Activated naive CD4-positive, alpha-beta T cell treated with anti-CD3 and anti-CD28 coated beads, Interleukin-2, amount 50 U/mL, for 72 hours (primary cell): Measurements from ENCODE around the gene FAM161B. TPM values are rescaled to one million over a fixed set of nuclear protein-coding genes. Genes with fewer than 3 reads are reported as not detected.
"Not testable (repeated sequence)": the region's sequence is repeated elsewhere in the genome, so short reads cannot be mapped to it uniquely, and the experiment has no call there.

ENCODE experiments used
- ATAC-seq, 2 donors: fragments of 150-1000 bp; cut with Tn5 transposase; 2 replicates each; pipeline ENCODE4 v1.10.0; 2021; ENCODE audit warnings: mild to moderate bottlenecking in 2 of 2, moderate library complexity in 2 of 2
- DNase-seq, 2 donors: peaks; one replicate each; pipeline ENCODE4 v3.0.0; 2021 to 2022; ENCODE audit warnings: low spot score in 2 of 2
- H3K27ac Mint-ChIP-seq, 2 donors: one replicate each; pipeline ENCODE4 v1.8.0; 2022; ENCODE audit warnings: mild to moderate bottlenecking in 2 of 2, mixed read lengths in 2 of 2
- H3K36me3 Mint-ChIP-seq, 2 donors: one replicate each; pipeline ENCODE4 v1.8.0; 2022; ENCODE audit warnings: mixed read lengths in 2 of 2
- H3K9me3 Mint-ChIP-seq, 2 donors: one replicate each; pipeline ENCODE4 v1.8.0; 2022; ENCODE audit warnings: mixed read lengths in 2 of 2
- total RNA-seq, 2 donors: library from RNA; stranded (reverse); gene quantifications; one replicate each; pipeline ENCODE4 v1.2.3, GENCODE V29; 2022

Gene FAM161B
- 1 to 10 TPM; 1.5 to 4.3 TPM for total RNA-seq

GRCh38 chr14:73949752-73950734, at the start of gene FAM161B, which contains the start of gene COQ6:
FAM161B (minus strand) TSS chr14:73950094; CDS start chr14:73950026, 68 bp downstream.
COQ6 (plus strand) TSS chr14:73950302; CDS start chr14:73950333, 31 bp downstream.
- H3K9me3 Mint-ChIP-seq = no peaks in the 10 kb centered on the region
- H3K27ac Mint-ChIP-seq = peak within 1 kb of the TSS; percentile 92 to 98
- peak; percentile 91 to 95 for DNase-seq
- H3K36me3 Mint-ChIP-seq = peaks cover 0 to 5% of the 10 kb centered on the region in 2 donors
- ATAC-seq = peak; percentile 95 to 96

- Mint-ChIP-seq H3K9me3 (no peaks in the 10 kb centered on the region), H3K36me3 (no peaks in the 10 kb centered on the region), H3K27ac (no peak overlapping the region)
- ATAC-seq (no peak), DNase-seq (no peak)
These were observed 48.8 kb upstream of the FAM161B start for GRCh38 chr14:73998726-73999125.

- Mint-ChIP-seq H3K27ac (no peak overlapping the region), H3K9me3 (no peaks in the 10 kb centered on the region), H3K36me3 (no peaks in the 10 kb centered on the region)
- DNase-seq (no peak), ATAC-seq (no peak)
These were observed 48.1 kb upstream of the FAM161B start for GRCh38 chr14:73997944-73998447.

GRCh38 chr14:73997108-73997943, 47.4 kb upstream of the FAM161B start:
- ATAC-seq (no peak), DNase-seq (no peak)
- H3K36me3 Mint-ChIP-seq = no peaks in the 10 kb centered on the region
- H3K9me3 Mint-ChIP-seq = no peaks in the 10 kb centered on the region
- no peak overlapping the region for H3K27ac Mint-ChIP-seq

- DNase-seq = no peak
- Mint-ChIP-seq H3K9me3 (no peaks in the 10 kb centered on the region), H3K27ac (no peak overlapping the region), H3K36me3 (no peaks in the 10 kb centered on the region)
- ATAC-seq = no peak
These were observed 46.8 kb upstream of the FAM161B start for GRCh38 chr14:73996731-73997107.

GRCh38 chr14:73995977-73996378, 46.1 kb upstream of the FAM161B start:
- DNase-seq (no peak), ATAC-seq (no peak)
- Mint-ChIP-seq H3K36me3 (no peaks in the 10 kb centered on the region), H3K27ac (no peak overlapping the region), H3K9me3 (no peaks in the 10 kb centered on the region)

GRCh38 chr14:73994926-73995325, 45.0 kb upstream of the FAM161B start:
- ATAC-seq, H3K36me3 Mint-ChIP-seq, DNase-seq, H3K9me3 Mint-ChIP-seq, H3K27ac Mint-ChIP-seq: not testable (repeated sequence)

- no peak for ATAC-seq
- Mint-ChIP-seq H3K27ac (no peak overlapping the region), H3K36me3 (no peaks in the 10 kb centered on the region), H3K9me3 (no peaks in the 10 kb centered on the region)
- DNase-seq = no peak
These were observed 41.2 kb upstream of the FAM161B start for GRCh38 chr14:73991092-73991491.

- not testable (repeated sequence) for DNase-seq
These were observed 38.8 kb upstream of the FAM161B start for GRCh38 chr14:73988656-73989055.

GRCh38 chr14:73988065-73988464, 38.2 kb upstream of the FAM161B start:
- no peaks in the 10 kb centered on the region for H3K9me3 Mint-ChIP-seq
- H3K36me3 Mint-ChIP-seq = peaks cover 0 to 9% of the 10 kb centered on the region in 2 donors
- no peak for DNase-seq

More at GRCh38 chr14:73988656-73989055, 38.8 kb upstream of the FAM161B start:
- not testable (repeated sequence) for H3K27ac Mint-ChIP-seq, H3K36me3 Mint-ChIP-seq, ATAC-seq, H3K9me3 Mint-ChIP-seq

GRCh38 chr14:73977896-73978295, 28.0 kb upstream of the FAM161B start:
- no peak for DNase-seq
- no peak for ATAC-seq
- no peaks in the 10 kb centered on the region for H3K36me3 Mint-ChIP-seq
- H3K27ac Mint-ChIP-seq = peak overlapping the region in 1 of 2 donors; percentile 29
- H3K9me3 Mint-ChIP-seq = no peaks in the 10 kb centered on the region

More at GRCh38 chr14:73988065-73988464, 38.2 kb upstream of the FAM161B start:
- no peak for ATAC-seq
- no peak overlapping the region for H3K27ac Mint-ChIP-seq

- Mint-ChIP-seq H3K36me3 (no peaks in the 10 kb centered on the region), H3K9me3 (no peaks in the 10 kb centered on the region), H3K27ac (no peak overlapping the region)
- ATAC-seq (no peak), DNase-seq (no peak)
These were observed 26.2 kb upstream of the FAM161B start for GRCh38 chr14:73976125-73976524.

GRCh38 chr14:73973497-73973896, 23.6 kb upstream of the FAM161B start:
- Mint-ChIP-seq H3K27ac (no peak overlapping the region), H3K9me3 (no peaks in the 10 kb centered on the region), H3K36me3 (no peaks in the 10 kb centered on the region)
- no peak for ATAC-seq
- no peak for DNase-seq

GRCh38 chr14:73968885-73969284, 19.0 kb upstream of the FAM161B start:
- no peaks in the 10 kb centered on the region for H3K36me3 Mint-ChIP-seq
- H3K9me3 Mint-ChIP-seq = no peaks in the 10 kb centered on the region
- DNase-seq (no peak), ATAC-seq (no peak)
- no peak overlapping the region for H3K27ac Mint-ChIP-seq

GRCh38 chr14:73965216-73965615, 15.3 kb upstream of the FAM161B start:
- ATAC-seq (no peak), DNase-seq (no peak)
- Mint-ChIP-seq H3K9me3 (no peaks in the 10 kb centered on the region), H3K27ac (no peak overlapping the region), H3K36me3 (peaks cover 0 to 11% of the 10 kb centered on the region in 2 donors)

- H3K36me3 Mint-ChIP-seq = peaks cover 0 to 12% of the 10 kb centered on the region in 2 donors
- no peak for DNase-seq
- H3K9me3 Mint-ChIP-seq = no peaks in the 10 kb centered on the region
- H3K27ac Mint-ChIP-seq = no peak overlapping the region
- ATAC-seq = no peak
These were observed 11.3 kb upstream of the FAM161B start for GRCh38 chr14:73961192-73961591.

- ATAC-seq (no peak), DNase-seq (no peak)
- Mint-ChIP-seq H3K27ac (peak overlapping the region; percentile 15 to 43), H3K36me3 (peaks cover 0 to 12% of the 10 kb centered on the region in 2 donors), H3K9me3 (no peaks in the 10 kb centered on the region)
These were observed 8.7 kb upstream of the FAM161B start for GRCh38 chr14:73958591-73958990.
